ENCODE measurements around the gene SCMH1. TPM values are rescaled to one million over a fixed set of nuclear protein-coding genes. Genes with fewer than 3 reads are reported as not detected.
"Not testable (repeated sequence)": the region's sequence is repeated elsewhere in the genome, so short reads cannot be mapped to it uniquely, and the experiment has no call there.

Gene SCMH1
- polyA plus RNA-seq, 3 donors: 39.0 to 44.2 (median 40.4) TPM

DNA sequence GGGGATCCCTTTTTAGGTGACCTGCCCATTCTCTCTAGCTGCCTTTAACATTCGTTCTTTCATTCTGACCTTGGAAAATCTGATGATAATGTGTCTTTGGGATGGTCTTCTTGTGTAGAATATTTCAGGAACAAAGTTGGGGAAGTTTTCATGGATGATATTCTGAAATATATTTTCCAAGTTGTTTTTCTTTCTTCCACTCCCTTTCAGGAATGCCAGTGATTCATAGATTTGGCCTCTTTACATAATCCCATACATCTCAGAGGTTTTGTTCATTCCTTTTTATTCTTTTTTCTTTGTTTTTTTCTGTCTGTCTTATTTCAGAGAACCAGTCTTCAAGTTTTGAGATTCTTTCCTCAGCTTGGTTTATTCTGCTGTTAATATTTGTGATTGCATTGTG, 13.9 kb upstream of the SCMH1 start:
- no peak for DNase-seq

DNA sequence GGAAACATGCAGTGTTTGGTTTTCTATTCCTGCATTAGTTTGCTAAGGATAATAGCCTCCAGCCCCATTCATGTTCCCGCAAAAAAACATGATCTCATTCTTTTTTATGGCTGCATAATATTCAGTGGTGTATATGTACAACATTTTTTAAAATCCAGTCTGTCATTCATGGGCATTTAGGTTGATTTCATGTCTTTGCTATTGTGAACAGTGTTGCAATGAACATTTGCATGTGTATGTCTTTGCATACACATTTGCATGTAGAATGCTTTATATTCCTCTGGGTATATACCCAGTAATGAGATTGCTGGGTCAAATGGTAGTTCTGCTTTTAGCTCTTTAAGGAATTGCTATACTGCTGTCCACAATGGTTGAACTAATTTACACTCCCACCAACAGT, 9.0 kb upstream of the SCMH1 start:
- DNase-seq: not testable (repeated sequence)

DNA sequence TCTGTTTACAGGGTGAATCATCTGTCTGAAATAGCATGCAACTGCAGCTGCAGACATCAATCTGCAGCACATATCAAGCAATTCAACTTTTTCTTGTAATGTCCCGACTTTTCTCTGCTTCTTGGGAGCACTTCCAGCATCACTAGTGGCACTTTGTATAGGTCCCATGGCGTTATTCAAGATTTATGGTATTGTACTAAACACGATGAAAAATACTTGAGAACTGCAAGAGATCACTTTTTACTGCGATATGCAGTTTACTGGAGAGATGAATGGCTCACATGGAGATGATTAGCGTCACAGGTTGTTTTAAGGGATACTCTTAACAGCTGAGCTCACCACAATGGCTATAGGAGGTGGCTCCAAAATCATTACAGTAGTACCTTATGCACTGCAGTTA, 7.2 kb upstream of the SCMH1 start:
- no peak for DNase-seq

DNA sequence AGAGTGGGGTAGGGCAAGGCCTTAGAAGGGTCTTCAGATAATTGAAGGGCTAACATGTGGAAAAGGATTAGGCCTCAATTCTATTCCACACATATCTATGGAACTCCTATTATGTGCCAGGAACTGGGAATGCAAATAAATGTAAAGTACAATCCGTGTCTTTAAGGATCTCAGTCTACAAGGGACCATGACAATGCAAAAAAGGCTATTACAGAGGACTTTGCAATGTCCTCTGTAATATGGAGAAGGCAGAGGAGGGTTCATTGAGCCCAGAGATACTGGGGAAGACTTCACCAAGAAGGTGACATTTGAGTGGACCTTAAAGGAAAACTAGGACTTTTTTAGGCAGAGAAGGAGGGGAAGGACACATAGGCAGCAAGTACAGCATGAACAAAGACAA, 4.5 kb upstream of the SCMH1 start:
- DNase-seq: no peak

DNA sequence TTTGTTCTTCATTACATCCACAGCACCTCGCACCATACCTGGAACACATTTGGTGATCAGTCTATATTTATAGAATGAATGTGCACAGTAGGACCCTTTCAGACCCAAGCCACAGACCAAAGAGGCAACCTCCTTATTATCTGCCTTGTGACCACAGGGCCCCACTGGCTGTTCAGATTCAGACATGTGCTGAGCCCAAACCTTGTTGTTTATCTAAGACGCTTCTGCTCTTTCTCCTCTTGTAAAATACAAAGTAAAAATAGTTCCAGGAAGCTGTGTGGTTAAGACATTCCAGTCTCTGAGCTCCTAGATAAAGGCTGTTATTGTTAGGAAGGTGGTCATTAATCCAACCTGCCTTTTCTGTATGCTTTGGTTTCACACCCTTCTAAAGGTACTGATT, 3.6 kb upstream of the SCMH1 start:
- DNase-seq: no peak

DNA sequence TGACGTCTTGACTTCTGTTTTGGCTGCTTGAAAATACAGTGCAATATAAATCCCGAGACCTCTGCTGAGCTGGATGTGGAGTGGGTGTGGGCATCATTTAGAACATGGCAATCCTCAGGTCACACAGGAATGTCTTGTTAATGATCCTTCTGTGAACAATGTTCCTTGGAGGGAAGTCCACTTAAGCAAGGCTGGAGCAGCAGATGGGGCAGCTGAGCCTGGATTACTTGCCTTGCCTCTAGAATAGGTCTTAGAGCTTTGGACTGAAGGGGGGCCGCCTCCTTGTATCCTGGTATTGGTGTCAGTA, 926 bp upstream of the SCMH1 start:
- DNase-seq: no peak

DNA sequence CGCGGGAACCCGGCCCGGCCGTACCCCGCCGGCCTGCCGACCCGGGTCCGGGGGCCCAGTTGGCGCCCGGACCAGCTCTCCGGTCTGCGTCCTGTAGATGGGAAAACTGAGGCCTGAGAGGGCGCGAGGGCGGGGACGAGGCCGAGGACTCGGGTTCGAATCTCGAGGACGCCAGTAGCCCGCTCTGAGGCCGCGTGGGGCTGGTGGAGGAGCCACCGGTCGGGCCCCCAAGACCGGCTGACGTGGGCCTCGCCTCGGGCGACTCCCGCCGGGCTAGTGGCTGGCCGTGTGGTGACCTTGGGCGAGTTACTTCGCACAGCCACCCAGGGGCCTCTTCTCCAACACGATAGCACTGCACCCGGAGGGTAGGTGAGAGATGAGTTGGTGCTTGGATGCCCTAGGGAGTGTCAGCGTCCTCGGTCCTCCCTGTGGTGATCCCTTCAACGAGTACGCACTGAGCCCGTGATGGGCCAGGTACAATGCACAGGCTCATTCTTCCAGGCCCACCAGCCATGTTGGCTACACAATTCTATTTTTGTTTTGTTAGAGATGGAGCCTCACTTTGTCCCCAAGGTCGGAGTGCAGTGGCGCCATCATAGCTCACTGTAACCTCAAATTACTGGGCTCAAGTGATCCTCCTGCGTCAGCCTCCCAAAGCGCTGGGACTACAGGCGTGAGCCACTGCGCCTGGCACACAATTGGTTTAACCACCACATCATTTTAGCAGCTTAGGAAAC, 404 bp upstream of the SCMH1 start:
- no peak for DNase-seq

DNA sequence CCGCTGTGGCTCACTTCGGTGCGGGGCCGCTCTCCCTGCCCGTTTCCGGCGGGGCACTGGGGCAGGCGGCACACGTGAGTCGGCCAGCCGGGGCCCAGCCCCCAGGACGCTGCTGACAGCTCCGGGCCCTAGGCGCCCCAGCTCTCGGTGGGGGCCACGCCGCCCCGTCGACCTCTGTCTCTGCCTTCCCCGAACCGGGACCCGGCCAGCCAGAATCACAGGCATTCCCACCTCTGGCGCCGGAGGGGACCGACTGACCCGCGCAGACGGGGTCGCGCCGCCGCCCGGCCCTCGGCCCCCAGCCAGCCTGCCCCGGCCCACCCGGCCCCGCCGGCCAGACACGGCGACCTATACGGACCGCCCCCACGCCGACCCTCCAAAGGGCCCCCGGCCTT, 755 bp downstream of the SCMH1 start:
- DNase-seq: peak; percentile 33

DNA sequence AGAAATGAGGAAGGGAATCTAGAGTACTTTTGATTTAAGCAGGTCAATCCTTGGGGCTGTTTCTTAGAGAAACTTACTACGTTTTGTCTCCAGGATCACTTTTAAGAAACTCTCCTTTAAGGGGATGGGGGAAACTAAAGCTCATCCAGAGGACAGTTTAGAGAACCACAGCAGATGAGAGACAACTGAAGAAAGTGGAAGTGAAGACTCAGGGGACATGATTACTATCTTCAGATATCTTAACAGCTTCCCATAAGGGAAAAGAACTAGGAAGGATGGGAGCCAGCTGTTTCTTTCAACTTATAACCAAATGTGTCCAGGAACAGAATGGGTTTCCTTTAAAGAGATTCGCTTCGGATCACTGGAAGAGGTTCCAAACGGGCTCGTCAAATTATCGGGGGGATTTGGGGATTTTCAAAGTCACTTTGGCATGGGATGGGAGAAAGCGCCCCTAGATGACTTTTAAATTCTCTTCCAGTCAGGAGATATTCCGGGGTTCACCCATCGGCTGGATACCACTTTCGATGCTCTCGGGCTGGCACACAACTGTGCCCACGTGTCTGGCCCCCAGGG, 1.2 kb downstream of the SCMH1 start:
- peak; percentile 36 for DNase-seq

DNA sequence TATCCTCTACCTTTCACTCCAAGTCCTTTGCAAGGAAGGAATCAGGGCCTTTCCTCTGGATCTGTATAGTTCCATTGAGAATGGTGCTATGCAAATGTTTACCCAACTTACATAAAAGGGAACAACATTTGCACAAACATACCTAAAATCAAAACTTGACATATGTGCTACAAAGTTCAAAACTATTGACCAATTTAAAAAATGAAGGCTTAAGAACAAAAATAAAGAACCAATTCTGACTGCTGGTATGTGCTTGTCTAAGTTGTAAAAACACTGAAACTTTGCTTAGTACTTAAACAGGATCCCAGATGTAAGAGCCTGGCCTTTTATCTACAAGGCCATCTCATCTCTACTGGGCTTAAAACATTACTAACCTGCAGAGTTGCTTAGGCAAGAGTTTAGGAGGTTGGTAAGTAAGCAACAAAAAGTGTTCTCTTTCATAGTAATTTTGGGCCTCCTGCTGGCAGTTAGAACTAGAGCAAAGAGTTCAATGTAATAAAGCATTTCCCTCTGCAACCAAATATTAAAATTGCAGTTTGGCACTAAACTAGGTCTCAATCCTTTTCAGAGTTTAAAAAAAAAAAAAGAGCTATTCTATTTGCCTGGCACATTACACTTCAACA, 2.0 kb downstream of the SCMH1 start:
- DNase-seq: peak; percentile 35

DNA sequence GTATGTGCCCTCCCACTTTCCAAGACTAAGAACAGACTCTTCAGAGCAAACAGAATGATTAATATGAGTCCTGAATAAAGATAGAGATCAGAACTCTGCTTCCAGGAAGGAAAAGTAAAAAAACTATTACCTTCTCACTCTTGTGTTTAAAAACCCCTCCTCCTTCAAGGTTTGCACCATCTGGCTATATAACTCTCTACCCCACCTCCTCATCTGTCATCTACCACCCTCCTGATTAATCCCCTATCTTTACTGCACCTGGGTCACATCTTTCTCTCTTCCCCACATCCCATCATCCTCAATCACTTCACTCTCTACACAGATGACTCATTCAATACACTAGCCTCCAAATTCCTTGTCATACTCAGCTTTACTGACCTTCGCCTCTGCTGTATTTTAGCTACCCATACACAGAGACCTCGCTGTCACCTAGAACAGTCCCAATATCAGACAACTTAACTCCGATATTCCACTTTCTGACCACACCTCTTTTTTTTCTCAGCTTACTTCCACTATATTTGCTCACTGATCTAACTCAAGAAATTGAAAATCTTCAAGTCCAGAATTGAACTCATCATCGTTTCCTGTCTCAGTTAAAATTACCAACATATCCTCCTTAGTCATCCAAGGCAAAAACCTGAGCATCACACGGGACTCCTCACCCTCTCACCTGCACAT, 3.7 kb downstream of the SCMH1 start:
- no peak for DNase-seq

DNA sequence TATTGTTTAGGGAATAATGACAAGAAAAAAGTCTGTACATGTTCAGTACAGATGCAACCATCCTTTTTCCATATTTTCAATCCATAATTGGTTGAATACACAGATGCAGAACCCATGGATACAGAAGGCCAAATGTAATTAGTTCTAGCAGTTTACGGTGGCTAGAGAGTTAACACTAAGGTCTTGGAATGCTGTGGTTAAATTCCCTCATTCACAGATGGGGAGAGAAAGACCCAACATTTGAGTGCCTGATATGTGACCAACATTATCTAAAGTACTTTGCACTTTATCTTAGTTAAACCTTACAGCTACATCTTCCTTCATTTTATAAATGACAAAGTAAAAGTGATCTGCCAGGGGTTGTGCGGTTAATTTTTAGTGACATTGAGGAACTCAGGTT, 5.3 kb downstream of the SCMH1 start:
- DNase-seq: no peak

DNA sequence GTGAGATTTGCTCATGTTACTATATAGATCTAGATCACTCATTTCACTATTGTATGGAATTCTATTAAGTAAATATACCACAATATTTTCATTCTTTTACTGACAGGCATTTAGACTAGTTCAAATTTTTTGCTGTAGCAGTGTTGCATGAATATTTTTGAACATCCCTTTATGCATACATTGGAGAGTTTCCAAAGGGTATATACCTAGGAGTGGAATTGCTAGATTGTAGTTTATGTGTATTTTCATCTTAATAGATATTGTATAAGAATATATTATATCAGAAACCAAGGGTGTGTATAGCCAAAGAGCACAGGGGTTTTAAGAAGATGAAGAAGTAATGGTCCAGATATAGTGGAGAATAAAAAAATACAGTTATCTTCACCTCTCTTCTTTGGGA, 6.2 kb downstream of the SCMH1 start:
- DNase-seq: no peak

DNA sequence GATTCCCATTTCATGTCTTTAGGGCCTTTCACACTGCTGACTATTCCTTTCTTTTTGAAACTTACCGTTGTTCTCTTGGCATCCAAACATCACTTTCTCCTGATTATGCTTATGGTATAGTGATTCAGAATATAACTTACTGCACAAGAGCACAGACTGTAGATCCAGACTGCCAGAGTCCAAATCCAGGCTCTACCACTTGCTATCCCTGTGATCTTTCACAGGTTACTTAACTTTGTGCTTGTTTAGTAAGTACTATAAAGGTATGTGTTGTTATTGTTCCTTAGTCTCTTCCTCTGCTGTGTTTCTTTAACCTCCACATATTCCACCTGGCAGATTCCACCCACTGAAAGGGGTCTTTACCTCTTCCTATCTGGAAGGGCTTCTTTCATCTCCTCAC, 8.4 kb downstream of the SCMH1 start:
- DNase-seq: no peak

DNA sequence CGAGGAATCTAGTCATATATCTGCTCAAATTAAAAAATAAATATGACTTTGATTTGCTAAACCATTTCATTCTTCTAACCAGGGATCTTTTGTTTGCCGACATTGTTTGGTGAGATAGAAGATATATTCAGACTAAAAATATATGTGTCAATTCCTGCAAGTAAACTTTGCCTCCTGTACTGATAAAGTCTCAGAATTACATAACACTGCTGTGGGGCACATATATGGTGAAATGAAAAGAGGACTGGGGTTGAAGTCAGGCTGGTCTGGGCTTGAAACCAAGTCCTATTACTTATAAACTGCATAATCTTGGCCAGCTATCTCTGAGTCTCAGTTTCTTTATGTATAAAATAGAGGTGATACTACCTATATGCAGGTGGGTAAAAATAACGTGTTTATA, 9.8 kb downstream of the SCMH1 start:
- DNase-seq: no peak

DNA sequence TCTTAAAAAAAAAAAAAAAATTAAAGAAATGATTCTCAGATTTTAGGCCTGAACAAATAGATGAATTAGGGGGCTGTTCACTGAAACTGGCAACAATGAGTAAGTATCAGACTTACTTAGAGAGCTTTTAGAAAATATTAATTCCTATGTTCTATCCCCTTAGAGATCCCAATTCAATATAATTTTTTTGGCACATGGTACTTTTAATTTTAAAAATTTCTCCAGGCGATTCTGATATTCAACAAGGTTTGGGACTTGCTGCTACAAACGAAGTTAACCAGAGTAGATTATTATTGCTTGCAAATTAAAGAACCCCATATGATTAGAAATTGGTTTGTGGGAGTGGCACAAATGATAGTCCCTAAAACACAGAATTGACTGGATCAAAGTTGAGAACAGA, 11.4 kb downstream of the SCMH1 start:
- DNase-seq: no peak

DNA sequence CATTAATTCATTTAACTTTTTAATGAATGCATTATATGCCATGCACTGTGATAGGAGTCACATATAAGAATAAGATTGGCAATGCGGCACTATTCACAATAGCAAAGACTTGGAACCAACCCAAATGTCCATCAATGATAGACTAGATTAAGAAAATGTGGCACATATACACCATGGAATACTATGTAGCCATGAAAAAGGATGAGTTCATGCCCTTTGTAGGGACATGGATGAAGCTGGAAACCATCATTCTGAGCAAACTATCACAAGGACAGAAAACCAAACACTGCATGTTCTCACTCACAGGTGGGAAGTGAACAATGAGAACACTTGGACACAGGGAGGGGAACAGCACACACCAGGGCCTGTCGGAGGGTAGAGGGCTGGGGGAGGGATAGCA, 12.9 kb downstream of the SCMH1 start:
- not testable (repeated sequence) for DNase-seq

DNA sequence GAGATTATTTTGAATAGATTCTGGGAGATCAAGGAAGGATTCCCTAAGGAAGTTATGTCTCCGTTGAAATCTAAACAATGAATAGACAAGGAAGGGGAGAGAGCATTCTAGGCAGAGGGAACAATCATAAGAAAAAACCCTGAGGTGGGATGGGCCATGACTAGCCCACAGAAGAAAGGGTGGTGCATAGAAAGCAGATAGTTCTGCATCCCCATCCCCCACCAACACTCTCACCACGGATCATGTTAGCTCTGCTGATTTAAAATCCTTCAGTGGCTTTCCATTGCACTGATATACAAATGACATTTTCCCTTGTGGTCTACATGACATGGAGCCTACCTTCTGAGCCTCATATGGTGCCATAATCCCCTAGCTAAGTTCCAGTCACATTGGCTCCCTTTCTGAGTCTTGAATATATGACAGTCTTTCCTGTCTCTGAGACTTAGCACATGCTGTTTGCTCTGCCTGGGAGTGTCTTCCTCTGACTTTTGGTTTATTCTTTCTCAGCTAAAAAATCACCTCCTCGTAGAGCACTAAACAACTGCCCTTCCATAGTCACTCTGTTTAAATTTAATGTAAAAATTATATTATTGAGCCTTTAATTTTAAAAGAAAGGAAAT, 15.2 kb downstream of the SCMH1 start:
- DNase-seq: no peak

DNA sequence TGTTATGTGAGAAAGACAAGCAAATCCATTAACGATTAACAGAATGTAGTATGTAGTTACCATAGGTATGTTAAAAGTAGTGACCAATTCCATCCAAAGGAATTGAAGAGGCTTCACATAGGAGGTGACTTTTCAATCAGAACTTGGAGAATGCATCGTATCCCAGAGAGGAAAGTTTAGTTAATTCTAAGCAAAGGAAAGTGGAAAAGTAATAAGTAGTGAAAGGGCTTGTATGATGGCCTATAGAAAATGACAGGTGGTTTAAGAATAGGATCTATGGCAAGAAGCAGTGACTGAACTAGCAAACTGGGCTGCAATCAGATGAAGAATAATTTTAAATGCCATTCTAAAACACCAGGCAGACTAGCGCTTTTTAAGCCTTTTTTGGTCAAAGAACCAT, 16.6 kb downstream of the SCMH1 start:
- DNase-seq: no peak

DNA sequence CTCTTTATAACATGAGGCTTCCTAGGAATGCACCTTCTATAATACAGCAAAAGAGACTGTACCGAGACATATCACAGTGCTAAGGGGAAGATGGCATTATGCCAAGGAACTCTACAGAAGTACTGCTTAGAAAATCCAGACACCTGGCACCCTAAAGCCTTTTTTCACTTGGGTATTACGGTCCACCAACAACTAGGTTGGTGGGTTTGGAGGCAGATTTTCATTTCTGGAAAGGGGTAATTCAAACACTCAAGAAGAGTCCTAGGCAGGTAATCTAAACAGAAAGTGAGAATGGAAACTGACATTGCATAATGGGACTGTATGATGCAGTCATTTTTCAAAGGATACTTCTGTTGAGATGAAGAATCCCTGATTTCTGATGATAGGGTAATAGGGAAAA, 19.6 kb downstream of the SCMH1 start:
- DNase-seq: no peak

DNA sequence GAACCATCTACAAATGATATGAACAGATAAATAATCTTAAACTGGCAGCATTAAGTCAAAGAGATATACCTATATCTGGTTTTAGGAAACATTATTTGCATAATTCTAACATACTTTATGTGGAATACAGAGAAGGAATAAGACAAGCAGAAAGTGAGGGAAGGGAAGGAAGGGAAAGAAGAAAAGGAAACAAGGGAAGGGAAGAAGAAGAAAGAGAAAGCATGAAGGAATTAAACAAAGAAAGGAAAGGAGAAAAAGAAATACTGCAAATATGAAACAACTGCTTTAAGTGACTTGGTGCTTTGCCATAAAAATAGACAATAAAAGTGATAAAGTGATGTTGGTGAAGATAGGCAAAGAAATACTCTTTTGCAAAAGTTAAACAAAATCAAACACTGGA, 20.1 kb downstream of the SCMH1 start:
- DNase-seq: no peak

DNA sequence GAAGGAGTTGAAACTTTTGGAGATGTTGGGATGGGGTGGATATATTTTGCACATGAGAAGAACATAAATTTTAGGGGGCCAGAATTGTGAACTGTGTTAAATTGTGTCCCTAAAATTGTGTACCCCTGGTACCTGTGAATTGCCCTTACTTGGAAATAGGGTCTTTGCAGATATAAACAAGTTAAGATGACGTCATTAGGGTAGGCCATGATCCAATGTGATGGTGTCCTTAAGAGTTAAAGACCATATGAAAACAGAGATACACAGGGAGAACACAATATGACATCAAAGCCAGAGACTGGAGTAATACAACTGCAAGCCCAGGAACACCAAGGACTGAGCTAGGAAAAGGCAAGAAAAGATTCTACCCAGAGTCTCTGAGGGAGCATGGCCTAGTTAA, 24.0 kb downstream of the SCMH1 start:
- no peak for DNase-seq

DNA sequence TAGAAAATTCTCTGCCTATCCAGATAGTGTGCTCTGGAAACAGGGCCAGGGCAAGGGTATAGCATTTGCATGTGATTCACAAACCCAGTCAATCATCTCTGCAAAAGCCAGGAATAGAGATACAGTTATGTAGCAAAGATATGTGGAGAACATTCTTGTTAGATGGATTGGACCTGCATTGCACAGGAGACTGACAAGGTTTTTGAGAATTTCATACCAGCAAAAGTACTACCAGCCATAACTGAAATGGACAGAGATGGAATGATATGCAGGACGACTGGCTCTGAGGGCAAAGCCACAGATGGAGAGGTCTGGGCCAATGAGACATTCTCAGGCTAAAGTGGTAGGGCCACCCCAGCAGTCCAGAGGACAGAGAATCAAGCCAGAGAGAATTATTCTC, 24.7 kb downstream of the SCMH1 start:
- DNase-seq: no peak
